Measurements from ENCODE around the gene BTG3. TPM values are rescaled to one million over a fixed set of nuclear protein-coding genes. Genes with fewer than 3 reads are reported as not detected.

The BTG3 gene, protein sequence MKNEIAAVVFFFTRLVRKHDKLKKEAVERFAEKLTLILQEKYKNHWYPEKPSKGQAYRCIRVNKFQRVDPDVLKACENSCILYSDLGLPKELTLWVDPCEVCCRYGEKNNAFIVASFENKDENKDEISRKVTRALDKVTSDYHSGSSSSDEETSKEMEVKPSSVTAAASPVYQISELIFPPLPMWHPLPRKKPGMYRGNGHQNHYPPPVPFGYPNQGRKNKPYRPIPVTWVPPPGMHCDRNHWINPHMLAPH
- total RNA-seq (100 to 1,000 TPM in 1 of 2 donors, 10 to 100 TPM in 1; 47.9 to 120 TPM), polyA plus RNA-seq (10 to 100 TPM; 60.4 to 85.5 TPM)
- long read RNA-seq, donor 1, transcript BTG3-202 (5 exons, 1,456 nt), result major isoform, 25 of 34 reads
- long read RNA-seq, donor 1, partial matches to known transcripts, result 0 of 34 reads
- long read RNA-seq, donor 1, other reads (novel, unspliced or antisense), result 0 of 34 reads
- long read RNA-seq, donor 2, transcript BTG3-202 (5 exons, 1,456 nt), result major isoform, 9 of 15 reads
- long read RNA-seq, donor 2, transcript BTG3-204 (2 exons, 531 nt), result minor isoform, 6 of 15 reads
- long read RNA-seq, donor 2, partial matches to known transcripts, result 0 of 15 reads
- long read RNA-seq, donor 2, other reads (novel, unspliced or antisense), result 0 of 15 reads
- long read RNA-seq, donor 3, transcript BTG3-202 (5 exons, 1,456 nt), result major isoform, 12 of 31 reads
- long read RNA-seq, donor 3, partial matches to known transcripts, result 13 of 31 reads
- long read RNA-seq, donor 3, other reads (novel, unspliced or antisense), result 0 of 31 reads
- long read RNA-seq, donor 4, transcript BTG3-202 (5 exons, 1,456 nt), result major isoform, 5 of 19 reads
- long read RNA-seq, donor 4, partial matches to known transcripts, result 11 of 19 reads
- long read RNA-seq, donor 4, other reads (novel, unspliced or antisense), result 0 of 19 reads
- long read RNA-seq, donor 5, transcript BTG3-204 (2 exons, 531 nt), result minor isoform, 5 of 39 reads
- long read RNA-seq, donor 5, transcript BTG3-202 (5 exons, 1,456 nt), result major isoform, 29 of 39 reads
- long read RNA-seq, donor 5, partial matches to known transcripts, result 0 of 39 reads
- long read RNA-seq, donor 5, other reads (novel, unspliced or antisense), result 0 of 39 reads

- H3K4me1 ChIP-seq (ENCODE audit: control insufficient read depth in 5 of 5, insufficient read depth in 5 of 5, low read length in 5 of 5), result peaks cover 0 to 11% (median 3%) of the 10 kb centered on the region in 5 donors
- H3K27me3 ChIP-seq (ENCODE audit: control insufficient read depth in 3 of 3, insufficient read depth in 3 of 3, low read length in 2 of 3), result no peaks in the 10 kb centered on the region
- peak within 1 kb of the TSS; percentile 91 for H3K4me3 ChIP-seq
- peak; percentile 95 for ATAC-seq (ENCODE audit: insufficient read depth, low FRiP score)
- peak within 1 kb of the TSS; percentile 99 to 100 for H3K9ac ChIP-seq (ENCODE audit: insufficient read depth in 1 of 2, low read length in 2 of 2)
- peaks cover 0 to 6% (median 3%) of the 10 kb centered on the region in 4 donors for H3K36me3 ChIP-seq (ENCODE audit: control insufficient read depth in 4 of 4, insufficient read depth in 4 of 4, low read length in 4 of 4)
- 1% methylated on average over 56 to 102 of the region's 102 CpGs for WGBS, 2 donors
- TF ChIP-seq CTCF (IDR thresholded peaks at IDR 0.05; ENCODE audit: control extremely low read depth, extremely low read depth), result no peak
- peak; percentile 88 to 94 (median 88) for DNase-seq
- peak within 1 kb of the TSS; percentile 74 to 96 for H3K27ac ChIP-seq (ENCODE audit: low read depth in 1 of 2, low read length in 1 of 2)
- no peaks in the 10 kb centered on the region for H3K9me3 ChIP-seq (ENCODE audit: control insufficient read depth in 4 of 4, insufficient read depth in 3 of 4, low read length in 3 of 4)
Observed at GRCh38 chr21:17612565-17613241, at the start of gene BTG3. Gene BTG3 (minus strand): TSS chr21:17612901. CDS start chr21:17609144, 3,757 bp downstream.

DNA sequence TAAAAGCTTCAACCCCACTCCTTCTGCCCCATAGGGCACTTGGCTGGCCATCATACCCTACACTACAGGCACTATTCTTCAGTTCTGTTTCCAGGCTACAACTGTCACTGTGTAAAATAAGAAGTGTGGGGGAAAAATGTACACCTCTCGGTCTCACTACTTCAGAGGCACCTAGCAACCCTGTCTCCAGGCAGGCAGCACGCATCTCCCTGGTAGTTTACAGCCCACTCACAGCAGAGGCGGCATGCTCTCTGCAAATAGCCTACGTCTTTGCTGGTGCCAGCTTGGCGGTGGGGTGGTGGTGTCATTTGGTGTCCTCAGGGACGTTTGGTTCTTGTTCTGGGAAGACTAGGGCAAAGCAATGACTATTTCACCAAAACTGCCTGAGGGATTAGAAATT, 48.2 kb upstream of the BTG3 start:
- WGBS, 2 donors, result 58 to 70% methylated on average over 6 of the region's 6 CpGs
- H3K4me3 ChIP-seq, result no peak overlapping the region
- ATAC-seq (ENCODE audit: insufficient read depth, low FRiP score) (no peak), DNase-seq (peak; percentile 11 to 22 (median 17))
- no peaks in the 10 kb centered on the region for H3K4me1 ChIP-seq (ENCODE audit: control insufficient read depth in 5 of 5, insufficient read depth in 5 of 5, low read length in 5 of 5)
- peaks cover 0 to 2% (median 0%) of the 10 kb centered on the region in 4 donors for H3K9me3 ChIP-seq (ENCODE audit: control insufficient read depth in 4 of 4, insufficient read depth in 3 of 4, low read length in 3 of 4)
- H3K9ac ChIP-seq (ENCODE audit: insufficient read depth in 1 of 2, low read length in 2 of 2), result no peak overlapping the region
- H3K27me3 ChIP-seq (ENCODE audit: control insufficient read depth in 3 of 3, insufficient read depth in 3 of 3, low read length in 2 of 3), result no peaks in the 10 kb centered on the region
- H3K27ac ChIP-seq (ENCODE audit: low read depth in 1 of 2, low read length in 1 of 2), result no peak overlapping the region
- H3K36me3 ChIP-seq (ENCODE audit: control insufficient read depth in 4 of 4, insufficient read depth in 4 of 4, low read length in 4 of 4), result no peaks in the 10 kb centered on the region
- no peak for TF ChIP-seq CTCF (IDR thresholded peaks at IDR 0.05; ENCODE audit: control extremely low read depth, extremely low read depth)

GRCh38 chr21:17660452-17660851, 47.8 kb upstream of the BTG3 start:
- 34 to 52% methylated on average over 3 of the region's 3 CpGs for WGBS, 2 donors
- H3K27ac ChIP-seq (ENCODE audit: low read depth in 1 of 2, low read length in 1 of 2), result no peak overlapping the region

More at GRCh38 chr21:17660452-17660851, 47.8 kb upstream of the BTG3 start:
- Histone ChIP-seq H3K9ac (ENCODE audit: insufficient read depth in 1 of 2, low read length in 2 of 2) (no peak overlapping the region), H3K27me3 (ENCODE audit: control insufficient read depth in 3 of 3, insufficient read depth in 3 of 3, low read length in 2 of 3) (no peaks in the 10 kb centered on the region), H3K4me1 (ENCODE audit: control insufficient read depth in 5 of 5, insufficient read depth in 5 of 5, low read length in 5 of 5) (no peaks in the 10 kb centered on the region), H3K4me3 (no peak overlapping the region), H3K9me3 (ENCODE audit: control insufficient read depth in 4 of 4, insufficient read depth in 3 of 4, low read length in 3 of 4) (peaks cover 0 to 2% (median 0%) of the 10 kb centered on the region in 4 donors), H3K36me3 (ENCODE audit: control insufficient read depth in 4 of 4, insufficient read depth in 4 of 4, low read length in 4 of 4) (no peaks in the 10 kb centered on the region)
- no peak for TF ChIP-seq CTCF (IDR thresholded peaks at IDR 0.05; ENCODE audit: control extremely low read depth, extremely low read depth)
- DNase-seq (peak in 2 of 3 donors; percentile 22 to 49), ATAC-seq (ENCODE audit: insufficient read depth, low FRiP score) (peak; percentile 50)

All from lung (tissue), 16 donors.